Activated CD8-positive, alpha-beta memory T cell treated with anti-CD3 and anti-CD28 coated beads, Interleukin-2, amount 50 U/mL, for 24 hours (primary cell): ENCODE measurements around the gene FBN1.

Experiments used
- DNase-seq: peaks from one replicate; pipeline ENCODE4 v3.0.0-alpha.2; 2020; ENCODE audit errors: extremely low read depth

Gene FBN1

DNA sequence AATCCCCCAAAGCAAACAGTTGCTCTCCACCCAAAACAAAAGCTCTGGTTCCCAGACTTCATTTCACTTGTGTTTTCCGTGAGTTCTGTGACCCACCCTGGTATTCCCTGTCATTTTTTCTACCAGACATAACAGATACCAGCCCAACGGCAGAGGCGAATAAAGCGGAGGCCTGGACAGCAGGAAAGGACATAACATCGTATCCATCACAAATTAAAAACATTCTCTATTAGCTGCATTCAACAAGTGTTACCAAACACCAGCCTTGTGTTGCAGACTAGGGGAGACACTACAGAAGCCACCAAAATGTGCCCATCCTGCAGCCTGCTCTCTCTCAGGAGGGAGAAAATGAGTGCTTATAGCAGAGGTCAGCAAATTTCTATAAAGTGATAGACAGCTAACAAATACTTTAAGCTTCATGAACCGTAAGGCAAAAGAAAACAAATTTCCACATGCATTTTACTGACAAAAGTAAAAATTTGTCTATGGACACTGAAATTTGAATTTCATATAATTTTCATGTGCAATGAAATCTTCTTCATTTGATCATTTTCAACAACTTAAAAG is 7.1 kb upstream of the FBN1 start:
- no peak for DNase-seq

DNA sequence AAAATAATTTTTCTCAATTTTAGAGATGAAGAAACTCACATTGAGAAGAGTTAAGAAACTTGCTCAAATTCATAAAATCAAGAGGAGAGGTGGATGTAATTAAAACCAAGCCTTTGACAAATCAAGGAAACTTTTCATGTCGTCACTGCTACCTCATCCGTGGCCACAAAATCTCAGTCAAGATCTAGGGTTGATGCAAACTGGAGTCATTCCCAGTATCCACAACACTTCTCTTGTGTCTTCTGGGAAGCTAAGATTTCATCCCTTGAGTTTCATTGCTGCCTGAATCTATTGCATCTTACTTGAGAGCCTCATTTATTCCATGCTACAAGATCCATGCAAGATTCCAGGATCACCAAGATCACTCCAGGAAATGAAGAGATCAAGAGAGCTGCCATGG is 5.4 kb upstream of the FBN1 start:
- no peak for DNase-seq

DNA sequence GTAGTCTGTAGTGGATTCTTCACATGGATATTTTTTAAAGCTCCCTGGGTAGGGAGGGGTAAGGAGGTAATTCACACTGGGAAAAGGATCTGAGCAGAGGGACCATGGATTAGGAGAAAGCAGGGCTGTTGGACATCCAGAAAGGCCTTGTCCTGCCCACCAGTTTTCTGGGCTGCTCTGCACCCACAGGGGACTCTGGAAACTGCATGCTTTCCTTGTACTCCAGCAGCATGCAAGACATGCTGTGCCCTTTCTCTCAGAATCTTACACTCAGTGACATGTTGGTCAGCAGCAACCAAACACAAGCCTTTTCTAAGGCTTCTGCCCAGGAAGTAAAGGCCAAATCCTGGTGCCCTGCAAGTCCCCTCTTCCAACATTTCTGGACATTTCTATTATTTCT is 2.5 kb upstream of the FBN1 start:
- no peak for DNase-seq

DNA sequence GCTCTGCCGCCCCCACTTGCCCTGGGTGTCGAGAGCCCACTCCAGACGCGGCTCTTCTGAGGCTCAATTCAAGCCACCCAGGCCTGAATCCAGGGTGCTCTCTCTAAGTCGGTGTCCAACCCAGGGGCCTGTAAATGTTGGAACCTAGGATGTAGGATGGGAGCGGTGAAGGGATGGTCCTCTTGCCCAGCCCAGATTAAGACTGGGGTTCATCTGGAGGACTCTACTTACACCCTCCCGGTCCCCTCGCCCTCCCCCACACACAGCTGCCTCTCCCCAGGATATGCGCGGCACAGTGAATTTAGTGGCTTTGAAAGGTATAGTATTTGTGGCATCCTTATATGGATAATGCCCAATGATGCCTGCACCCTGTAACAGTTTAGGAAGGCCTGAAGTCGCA is 822 bp upstream of the FBN1 start:
- no peak for DNase-seq

DNA sequence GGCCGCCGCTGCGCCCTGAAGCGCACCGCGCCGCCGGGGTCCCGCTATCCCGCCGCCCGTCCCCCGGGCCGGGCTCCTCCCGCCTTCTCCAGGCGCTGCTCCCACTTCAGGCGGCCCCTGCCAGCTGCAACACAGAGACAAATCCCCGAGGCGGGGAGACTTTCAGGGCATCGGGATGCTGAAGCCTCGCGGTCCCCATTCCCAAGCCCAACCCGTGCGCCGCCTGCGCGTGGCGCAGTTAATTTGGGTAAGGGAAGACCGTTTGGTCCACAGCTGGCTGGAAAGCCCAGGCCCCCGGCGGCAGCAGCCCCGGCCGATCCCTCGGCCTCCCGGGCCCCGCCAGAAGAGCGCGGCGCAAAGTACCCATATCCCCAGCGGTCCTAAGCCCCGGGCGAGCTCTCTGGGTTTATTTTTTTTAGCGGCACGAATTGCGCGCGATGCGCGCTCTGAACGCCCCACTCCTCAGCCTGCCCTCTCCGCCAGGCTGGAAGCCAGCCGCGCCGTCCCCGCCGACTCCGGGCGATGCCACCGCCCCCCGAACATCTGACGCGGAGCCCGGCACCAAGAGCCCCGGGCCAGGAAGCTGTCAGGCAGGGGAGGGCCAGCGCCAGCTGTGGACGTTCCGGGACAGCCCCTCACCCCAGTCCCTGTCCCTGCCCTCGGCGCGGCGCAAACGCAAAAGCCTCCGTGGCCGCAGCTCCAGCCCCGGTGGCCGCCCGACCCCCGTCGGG is 517 bp downstream of the FBN1 start:
- no peak for DNase-seq

DNA sequence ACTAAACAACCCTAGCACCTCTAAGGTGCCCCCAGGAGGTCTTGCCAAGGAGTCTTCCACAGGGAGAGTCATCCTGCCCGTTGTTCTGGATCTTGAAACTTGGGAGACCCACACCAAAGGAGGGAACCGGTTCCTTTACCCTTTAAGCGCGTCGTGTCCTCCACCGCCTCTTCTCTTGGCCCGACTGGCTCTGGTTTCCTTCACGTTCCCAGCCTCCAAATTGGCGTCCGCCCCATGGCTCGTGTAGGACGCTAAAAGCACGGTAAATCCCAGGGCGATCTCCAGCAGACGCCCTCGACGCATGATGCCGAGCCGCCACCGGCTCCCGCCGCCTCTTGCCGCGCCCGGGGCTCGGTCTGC is 1.1 kb downstream of the FBN1 start:
- no peak for DNase-seq

DNA sequence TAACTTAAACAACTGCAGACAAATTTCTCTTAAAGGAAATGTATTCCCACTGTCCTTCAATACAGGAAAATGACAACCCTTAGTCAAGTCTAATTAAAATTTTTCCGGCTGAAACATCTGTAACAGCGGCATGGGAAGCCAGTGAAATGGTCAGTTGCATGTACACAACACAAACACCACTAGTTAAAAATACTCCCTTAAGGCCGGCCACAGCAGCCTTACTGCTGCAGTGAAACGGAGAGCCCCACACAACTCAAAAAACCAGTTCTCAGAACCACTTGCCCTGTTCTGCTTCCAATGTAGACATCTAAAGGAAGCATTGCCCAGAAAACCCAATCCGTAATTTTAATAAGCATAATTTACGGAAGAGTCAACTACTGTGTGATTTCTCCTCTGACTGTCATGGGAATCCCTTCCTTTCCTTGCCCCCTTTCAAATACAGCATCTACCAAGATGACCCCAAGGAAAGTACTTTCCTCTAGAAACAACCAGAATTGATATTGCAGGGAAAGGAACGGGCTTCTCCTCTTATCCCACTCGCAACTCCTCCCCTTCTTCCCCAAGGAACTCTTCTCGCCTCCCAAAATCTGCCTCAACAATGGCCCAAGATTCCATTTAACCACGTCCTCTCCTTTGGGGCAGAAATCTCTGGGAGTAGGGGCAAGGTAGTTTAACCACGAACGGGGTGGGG is 1.6 kb downstream of the FBN1 start:
- no peak for DNase-seq

DNA sequence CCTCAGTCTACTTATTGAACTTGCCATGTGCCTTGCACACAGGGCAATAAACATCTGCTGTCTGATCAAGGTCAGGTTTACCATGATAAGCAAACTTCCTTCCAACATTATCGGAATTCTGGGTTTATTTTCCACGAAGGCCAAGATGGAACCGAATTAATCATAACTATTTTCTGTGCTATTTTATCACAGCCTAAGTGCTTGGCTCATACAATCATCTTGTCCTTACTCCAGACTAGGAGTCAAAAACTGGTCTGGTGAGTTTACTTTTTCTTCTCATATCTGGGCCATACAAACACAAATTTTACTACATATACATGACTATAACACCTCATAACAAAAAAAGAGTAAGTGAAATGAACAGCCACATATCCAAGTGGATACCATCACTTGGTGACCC is 2.3 kb downstream of the FBN1 start:
- no peak for DNase-seq

DNA sequence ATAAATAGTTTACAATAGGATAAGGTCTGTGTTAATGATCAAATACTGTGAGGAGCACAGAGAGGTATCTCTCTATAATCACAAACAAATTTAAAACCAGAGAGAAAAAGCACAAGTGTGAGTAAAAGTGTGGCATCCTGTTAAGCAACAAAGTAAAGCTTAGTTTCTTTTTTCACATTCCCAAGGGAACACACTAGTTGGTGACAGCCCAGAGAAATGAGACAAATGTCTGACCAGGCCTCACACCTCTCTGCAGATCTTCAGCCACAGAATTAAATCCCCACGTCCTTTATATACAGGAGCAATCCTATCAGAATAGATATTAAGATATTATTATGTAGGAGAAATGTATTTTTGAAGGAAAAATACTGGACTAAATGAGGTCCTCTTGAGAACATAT is 2.7 kb downstream of the FBN1 start:
- DNase-seq, result no peak

DNA sequence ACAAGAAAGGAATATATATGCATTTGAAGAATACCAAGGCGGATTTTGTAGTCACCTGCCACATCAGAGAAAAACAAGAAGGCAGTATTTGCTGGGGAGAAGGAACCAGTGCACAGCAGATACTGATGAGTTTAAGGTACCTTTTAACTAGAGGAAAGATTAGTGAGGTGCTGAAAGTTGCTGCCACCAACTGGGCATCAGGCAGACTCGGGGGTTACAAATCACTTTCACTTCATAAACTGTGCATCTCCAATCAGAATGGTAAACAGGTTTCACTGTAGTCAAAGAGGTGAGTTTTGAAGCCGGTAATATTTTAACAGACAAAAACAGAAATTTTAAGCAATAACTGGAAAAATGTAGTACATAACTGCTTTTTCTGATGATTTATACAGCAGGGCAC is 4.1 kb downstream of the FBN1 start:
- DNase-seq, result no peak

DNA sequence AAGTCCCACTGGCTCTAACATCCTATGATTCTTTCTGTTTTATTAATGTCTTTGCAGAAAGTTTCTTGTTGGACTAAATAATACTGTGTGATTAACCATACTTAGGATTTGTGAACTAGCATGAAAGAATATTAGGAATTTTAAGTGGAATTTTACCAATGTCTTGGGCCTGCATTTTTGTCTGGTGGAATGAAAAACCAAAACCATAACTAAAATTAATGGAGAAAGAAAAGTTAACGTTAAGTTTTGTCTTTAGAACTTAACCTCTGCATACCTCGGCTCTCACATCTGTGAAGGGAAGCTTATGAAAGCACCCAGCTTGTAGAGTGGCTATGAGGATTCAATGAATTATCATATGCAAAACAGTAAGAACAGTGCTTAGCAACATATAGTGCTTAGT is 6.5 kb downstream of the FBN1 start:
- no peak for DNase-seq

DNA sequence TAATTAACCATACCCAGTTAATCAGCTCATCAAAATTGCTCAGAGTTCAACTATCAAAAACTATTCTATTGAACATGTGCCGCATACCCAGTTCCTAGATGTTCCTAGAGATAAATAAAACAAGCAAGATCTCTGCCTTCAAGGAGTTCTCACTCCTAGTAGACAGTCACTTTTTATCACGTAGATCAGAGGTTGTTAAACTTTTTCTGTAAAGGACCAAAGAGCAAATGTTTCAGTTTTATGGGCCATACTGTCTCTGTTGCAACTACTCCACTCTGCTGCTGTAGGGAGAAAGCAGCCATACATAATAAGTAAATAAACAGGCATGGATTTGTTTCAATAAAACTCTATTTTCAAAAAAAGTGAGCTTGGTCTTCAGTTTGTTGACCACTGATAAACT is 7.9 kb downstream of the FBN1 start:
- DNase-seq, result no peak

DNA sequence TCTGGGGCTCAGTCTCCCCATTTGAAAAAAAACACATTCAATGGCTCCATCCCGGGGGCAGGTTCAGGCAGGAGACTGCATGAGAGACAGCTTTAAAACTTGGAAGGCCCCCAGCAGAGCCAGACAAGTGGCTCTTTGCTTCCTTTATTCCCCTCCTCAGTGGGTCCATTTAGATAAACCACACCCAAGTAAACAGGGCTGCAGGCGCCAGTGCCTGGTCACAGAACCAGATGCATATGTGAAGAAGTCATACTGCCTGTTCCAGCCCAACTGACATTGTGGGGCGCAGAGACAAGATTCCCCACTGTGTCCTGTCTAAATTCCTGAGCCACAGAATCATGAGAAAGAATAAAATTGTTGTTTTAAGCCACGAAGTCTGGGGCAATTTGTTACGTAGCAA is 9.0 kb downstream of the FBN1 start:
- DNase-seq, result no peak

DNA sequence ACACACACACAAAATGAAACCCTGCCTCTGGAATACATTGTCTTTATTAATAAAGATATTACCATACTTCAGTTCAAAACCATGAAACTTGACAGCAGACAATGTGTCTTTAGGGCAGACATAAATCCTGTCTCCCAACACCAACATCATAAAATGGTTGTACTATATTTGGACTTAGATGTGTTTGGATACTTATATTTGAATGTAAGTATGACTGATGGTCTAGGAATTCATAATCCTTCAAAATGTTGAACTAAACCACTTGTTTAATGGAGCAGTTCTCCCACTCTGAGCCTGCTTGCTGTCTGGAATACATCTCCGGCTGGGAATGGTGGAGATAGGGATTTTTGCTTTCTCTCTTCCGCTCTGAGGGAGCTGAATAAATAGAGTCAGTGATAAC is 10.6 kb downstream of the FBN1 start:
- no peak for DNase-seq

DNA sequence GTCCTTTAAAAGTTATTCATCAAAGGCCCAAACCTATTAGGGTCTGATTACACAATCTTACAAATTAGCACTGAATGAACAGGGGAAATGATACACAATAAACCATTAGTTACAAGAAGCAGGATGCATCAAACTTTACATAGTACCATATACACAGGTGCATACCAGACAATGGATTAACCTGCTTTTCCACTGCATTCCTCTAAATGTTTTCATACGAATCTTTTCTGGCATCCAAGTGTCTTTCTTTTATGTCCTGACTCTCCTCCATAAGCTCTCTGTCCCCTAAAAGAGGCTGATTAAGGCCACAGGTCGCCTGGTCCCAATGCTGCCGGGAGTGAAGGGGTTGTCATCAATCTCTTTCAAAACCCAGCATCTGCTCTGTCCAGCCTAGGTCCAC is 11.4 kb downstream of the FBN1 start:
- DNase-seq, result no peak

DNA sequence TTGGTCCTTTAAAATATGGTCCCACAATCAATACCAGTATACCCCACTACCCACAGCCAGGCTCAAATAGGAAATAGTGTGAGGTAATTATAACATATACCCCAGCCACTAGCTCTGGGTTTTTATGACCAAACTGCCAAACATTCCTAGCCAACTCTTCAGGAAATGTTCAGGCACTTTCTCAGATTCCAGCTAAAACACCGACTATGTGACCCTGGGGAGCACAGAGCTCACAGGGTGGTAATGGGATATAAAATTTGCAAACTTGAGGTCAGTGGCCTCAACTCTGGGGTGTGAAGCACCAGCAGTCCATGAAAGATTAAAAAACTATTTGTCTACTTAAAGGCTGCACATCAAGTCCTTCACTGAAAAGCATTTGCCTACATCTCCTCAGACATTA is 12.9 kb downstream of the FBN1 start:
- no peak for DNase-seq

DNA sequence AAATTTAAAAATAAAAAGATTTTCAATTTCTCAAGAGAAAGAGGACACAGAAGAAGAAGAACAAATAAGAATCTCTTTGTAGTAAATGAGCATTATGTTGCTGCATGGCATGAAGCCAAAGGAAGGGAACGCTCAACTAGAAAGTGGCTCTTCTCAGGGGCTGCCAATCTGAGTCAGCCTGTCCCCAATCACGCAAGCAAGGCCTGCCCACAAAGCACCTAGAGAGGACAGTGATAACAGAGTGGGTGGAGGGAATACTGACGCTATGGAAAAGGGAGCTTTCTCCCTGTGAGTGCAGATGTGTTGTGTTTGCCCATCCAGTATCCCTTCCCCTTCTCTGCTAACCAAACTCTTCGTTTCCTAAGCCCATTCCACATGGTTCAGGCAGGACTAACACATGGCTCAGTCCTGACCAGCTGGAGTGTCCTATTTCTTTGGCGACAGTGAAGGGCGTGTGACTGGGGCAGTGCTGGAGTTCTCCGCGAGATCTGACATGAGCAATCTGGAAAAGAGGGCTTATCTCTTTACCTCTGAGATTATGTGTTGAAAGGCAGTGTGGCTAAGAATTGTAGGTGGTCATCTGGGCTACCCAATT is 14.2 kb downstream of the FBN1 start:
- DNase-seq, result no peak

DNA sequence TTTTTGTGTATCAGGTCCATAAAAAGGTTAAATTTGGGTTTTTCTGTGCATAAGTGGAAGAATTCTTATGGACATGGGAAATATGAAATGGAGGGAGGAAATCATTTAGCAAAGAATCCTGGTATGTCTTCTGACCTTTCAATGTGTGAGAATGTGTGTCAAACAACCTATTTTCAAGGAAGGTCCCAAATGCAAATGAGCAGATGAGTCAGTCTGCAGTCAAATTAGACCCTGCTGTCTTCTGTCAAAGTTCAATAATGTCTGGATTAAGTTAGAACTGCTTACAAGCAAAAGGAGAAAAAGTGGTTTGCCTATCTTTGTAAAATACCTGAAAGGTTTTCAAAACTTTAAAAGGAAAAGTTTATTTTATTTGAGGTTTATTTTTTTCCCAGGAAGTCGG is 15.3 kb downstream of the FBN1 start:
- no peak for DNase-seq

DNA sequence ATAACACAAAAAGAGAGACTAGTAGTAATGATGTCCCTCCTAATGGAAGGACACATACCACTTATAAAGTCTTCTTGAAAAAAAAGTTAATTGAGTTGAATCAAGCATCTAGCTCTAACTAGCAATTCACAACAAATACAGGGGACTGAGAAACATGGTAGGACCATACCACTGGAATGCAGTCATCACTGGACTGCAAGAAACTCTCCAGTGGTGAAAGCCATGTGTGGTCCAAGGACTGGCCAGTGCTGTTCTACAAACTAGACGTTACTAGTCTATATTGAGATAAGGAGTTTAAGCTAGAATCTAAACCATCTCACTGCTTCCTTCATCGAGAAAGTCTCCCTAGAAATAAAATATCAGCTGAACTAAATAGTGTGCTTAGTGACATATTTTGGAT is 16.7 kb downstream of the FBN1 start:
- no peak for DNase-seq

DNA sequence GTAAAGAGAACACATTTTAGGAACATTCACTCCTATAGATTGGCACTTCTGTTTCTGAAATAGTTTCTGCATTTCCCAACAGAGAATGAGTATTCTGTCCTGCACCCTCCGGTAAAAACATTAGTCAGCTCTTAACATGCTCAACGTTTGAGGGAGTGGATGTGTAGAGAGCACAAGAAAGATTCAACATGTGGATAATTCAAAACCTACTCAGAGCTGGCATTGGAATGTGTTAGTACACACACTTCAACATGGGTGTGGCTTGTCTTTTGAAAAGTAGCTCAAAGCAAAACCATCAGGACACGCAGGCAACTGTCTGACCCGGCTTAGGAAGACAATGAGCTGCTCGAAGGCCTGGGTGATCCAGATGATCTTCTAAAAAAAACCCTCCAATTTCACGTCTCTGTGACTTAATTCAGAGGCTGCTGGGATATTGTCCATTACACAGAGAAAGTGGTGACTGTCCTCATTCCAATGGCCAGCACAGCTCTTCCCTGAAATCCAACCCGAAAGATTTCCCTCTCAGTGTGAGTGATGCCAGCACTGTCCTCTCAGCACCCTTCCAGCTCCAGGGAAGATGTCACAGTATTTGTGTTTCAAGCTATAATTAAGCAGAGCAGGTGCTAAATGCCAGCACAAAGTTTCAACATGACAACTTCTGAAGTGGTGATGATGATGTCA is 18.1 kb downstream of the FBN1 start:
- DNase-seq, result no peak

DNA sequence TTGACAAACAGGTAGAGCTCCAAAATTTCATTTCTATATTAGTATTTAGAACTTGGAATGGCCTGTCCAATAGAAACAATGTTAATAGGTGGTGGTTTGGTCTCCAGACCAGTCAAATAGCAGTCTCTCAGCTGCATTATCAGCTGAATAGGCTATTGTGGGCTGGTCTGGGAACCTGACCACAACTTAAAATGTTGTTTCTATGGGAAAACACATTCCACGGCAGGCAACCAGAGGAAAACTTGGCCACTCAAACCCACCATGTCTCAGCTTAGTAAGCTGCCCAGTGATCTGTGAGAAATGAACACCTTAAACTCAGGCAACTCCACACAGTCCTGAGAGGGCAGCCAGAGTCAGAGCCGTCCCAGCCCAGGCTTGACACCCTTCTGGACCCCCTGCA is 20.4 kb downstream of the FBN1 start:
- DNase-seq, result no peak

DNA sequence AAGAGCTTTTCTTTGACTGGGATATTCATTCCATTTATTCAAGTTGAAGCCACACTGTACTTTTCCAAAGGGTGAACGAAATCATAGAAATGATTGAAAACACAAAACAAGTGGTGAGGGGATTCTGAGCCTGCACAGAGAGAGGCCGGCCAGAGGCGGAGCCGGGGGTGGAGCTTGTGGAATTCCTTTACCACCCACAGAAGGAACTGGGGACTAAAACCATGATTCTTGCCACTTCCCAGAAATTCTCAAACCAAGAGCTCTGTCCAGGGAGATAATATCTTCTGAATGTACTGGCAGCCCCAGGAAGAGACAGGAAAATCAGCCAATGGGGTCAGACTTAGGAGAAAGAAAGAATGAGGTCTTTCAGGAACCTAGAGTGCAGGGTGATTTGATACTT is 20.8 kb downstream of the FBN1 start:
- DNase-seq, result no peak

DNA sequence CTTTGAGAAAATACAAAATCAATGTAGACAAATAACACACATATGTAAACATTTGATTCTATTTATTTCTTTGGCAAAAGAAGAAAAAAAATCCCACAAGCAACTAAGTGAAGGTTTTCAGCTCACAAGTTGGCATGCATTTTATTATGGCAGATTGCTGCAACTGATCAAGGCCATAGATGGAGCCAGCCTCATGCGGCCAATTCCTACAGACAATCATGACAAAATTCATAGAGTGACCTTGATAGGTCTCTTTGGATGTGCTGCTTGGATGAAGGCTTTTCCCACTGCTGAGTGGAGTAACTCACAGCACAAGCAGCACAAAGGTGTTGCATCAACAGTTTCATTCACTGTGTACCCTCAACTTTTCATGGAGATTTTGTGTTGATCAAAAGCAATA is 22.1 kb downstream of the FBN1 start:
- no peak for DNase-seq
